HG03025 (cell line): ENCODE data around the gene TNNT1.
"Not testable (repeated sequence)": the region's sequence is repeated elsewhere in the genome, so short reads cannot be mapped to it uniquely, and the experiment has no call there.

ENCODE experiments used
- ATAC-seq: cut with Tn5 transposase; IDR thresholded peaks from one replicate; pipeline ENCODE4 v1.9.1; 2021; ENCODE audit warnings: mild to moderate bottlenecking, moderate library complexity; ENCODE audit not compliant: unreplicated experiment, low FRiP score

Gene TNNT1

DNA sequence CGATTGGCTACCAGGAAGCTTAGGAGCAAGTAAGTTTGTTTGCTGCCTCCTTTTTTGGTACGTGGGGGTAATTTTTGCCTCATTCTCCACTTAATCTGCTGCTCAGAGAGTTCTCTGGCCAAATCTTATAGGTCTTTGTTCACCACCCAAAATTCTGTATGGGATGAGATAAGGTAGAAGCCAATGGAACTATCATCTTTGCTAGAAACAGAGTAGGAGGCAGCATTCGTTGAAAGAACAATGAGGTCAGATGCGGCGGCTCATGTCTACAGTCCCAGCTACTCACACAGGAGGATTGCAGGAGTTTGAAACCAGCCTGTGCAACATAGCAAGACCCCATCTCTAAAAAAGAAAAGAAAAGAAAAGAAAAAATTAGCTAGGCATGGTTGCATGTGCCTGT, 22.4 kb upstream of the TNNT1 start:
- no peak for ATAC-seq

DNA sequence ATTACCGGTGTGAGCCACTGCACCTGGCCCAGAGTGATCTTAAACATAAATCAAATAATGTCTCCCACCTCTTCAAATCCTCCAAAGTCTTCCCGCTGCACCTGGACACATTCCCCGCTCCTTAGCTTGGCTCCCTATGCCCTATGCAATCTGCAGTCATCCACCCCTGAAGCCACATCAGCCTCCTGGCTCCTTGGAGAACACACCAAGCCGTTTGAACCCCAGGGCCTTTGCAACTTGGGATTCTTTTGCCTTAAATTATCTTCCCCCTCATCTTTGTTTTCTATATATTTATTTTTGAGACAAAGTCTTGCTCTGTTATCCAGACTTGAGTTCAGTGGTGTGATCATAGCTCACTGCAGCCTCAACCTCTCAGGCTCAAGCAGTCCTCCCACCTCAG, 20.1 kb upstream of the TNNT1 start:
- ATAC-seq = no peak

DNA sequence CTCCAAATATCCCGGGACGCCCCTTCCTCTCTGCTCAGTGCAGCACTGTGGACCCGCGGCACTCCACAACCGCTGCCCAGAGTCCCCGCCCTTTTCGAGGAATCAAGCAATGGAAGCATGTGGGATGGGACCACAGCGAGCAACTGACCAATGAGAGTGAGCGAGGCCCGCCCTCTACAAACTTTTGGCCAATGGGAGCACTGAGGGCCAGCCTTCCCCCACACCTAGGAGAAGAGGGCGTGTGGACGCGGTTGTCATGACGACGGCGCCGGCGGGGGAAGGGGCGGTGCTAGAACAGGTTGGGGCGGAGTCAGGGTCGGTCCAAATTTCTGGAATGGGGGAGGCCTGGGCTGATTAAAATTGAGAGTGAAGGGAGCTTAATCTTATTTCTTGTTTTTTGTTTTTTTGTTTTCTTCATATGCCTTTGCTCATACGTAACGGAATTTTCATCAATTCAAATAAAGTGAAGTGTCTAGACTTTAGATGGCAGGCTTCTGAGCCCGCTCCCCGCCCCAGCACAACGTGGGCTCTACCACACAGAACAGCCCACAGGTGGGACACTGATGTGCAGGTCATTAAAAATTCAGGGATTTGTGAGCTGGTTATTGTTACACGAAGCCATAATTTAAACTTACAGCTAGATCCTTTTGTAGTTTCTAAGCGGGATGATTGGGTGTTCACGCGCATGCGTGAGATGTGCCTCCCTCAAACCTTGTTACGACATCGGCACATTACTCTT, 17.7 kb upstream of the TNNT1 start, which contains the start of gene DNAAF3:
TSS of gene DNAAF3 (minus strand) at position 84 of the 739 bp plus-strand sequence. CDS start 200 bp downstream, outside the sequence.
- ATAC-seq = no peak

DNA sequence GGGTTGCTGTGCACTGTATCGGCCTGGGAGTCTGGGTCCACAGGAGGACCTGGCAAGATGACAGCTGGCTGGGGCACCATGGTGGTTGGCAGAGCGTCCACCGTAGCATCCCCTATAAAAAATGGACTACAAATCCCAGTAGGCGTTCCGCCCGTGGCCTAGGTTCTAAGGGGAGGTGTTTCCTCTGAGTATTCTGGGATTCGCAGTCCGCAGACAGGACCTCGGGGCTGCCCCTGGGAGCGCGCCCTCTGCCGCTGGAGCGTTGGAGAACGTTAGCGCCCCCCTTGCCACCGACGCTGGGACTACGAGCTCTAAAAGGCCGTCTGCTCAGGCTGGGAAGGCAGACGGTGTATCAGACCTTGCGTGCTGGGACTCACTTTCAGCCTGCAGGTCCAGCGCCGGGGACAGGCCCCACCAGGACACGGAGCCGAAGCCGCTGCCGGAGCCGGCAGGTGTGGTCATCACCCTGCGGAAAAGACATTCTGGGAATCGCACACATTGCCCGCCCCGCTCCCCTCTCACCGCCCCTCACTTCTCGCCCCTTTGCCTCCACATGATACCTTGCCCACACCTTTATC, 17.0 kb upstream of the TNNT1 start:
- no peak for ATAC-seq

DNA sequence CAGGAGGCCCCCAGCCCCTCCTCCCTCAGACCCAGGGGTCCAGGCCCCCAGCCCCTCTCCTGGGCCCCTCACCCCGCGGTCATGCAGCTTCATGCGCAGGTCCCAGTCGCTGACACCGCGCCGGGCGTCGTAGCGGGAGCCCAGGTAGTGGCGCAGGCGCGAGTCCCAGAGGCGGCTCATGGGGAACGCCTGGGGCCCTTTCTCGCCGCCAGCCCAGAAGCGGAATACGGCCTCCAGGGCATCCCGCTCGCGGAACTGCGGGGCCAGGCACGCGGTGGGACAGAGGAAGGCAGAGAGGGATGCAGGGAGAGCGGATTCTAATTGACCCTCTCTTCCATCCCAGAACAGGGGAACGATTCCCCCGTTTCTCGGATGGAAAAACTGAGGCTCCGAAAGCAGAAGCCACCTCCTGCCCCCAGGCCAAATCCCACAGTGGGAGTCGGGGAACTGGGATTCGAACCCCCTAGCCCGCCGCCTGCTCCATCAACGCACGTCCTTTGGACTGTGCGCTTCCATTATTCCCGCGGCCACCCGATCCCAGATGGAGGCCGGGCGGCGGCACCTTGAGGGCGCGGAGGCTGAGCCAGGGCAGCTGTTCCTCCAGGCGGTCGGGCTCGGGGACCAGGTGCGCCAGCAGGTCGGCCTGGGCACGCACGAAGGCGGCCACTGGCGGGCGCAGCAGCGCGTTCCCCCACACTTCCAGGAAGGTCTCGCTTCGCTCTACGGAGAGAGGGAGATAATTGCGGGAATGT, 12.7 kb upstream of the TNNT1 start:
- no peak for ATAC-seq

DNA sequence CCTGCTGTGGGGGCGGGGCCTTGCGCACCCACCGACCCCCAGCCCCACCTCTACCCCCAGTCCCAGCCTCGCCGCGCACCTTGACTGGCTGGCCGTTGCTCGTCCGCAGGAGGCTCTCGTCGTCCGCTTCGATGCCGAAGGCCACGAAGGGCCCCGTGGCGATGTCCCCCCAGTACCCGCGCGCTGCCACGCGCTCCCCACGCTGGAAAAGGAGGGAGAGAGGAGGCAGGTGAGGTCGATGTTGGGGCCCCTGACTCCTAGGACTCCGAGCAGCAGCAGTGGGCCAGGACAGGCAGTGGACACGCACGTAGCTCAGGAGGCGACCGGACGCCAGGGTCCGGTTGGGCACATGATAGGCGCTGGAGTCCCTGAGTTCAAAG, 12.0 kb upstream of the TNNT1 start:
- ATAC-seq = no peak

DNA sequence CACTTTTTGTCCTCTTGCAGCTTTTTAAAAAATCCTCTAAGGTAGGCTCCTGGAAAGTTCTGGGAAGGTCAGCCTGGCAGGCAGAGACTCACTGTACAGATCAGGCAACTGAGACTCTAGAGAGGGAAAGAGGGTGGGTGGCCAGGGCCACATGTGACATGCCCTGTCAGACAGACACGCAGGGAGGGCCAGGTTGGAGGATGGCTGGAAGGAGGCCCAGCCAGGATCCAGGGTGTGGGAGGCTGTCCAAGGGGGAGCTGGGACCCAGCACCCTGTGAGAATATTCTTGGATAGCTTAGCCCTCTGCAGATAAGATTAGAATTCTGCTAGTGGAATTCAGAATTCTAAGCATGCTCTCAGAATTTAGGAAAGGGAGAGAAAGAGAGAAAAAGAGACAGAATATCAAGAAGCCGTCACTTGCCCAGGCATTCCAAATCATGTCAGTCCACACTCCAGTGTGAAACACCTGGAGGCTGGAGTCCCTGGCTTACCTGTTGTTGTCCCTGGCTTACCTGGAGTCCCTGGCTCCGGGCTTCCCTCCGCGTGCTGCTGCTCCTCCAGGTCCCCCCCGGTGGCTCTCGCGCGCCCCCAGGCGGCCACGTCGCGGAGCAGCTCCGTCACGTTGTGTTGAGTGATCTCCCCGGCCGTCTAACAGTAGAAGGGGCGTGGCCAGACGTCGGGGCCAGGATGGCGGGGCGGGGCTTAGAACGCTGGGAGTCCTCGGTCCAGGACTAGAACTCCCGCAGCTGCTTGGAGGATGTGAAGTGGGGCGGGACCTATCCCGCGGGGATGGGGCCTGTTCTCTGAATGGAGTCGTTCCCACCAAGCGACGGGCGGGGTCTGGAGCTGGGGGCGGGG, 11.4 kb upstream of the TNNT1 start:
- no peak for ATAC-seq

DNA sequence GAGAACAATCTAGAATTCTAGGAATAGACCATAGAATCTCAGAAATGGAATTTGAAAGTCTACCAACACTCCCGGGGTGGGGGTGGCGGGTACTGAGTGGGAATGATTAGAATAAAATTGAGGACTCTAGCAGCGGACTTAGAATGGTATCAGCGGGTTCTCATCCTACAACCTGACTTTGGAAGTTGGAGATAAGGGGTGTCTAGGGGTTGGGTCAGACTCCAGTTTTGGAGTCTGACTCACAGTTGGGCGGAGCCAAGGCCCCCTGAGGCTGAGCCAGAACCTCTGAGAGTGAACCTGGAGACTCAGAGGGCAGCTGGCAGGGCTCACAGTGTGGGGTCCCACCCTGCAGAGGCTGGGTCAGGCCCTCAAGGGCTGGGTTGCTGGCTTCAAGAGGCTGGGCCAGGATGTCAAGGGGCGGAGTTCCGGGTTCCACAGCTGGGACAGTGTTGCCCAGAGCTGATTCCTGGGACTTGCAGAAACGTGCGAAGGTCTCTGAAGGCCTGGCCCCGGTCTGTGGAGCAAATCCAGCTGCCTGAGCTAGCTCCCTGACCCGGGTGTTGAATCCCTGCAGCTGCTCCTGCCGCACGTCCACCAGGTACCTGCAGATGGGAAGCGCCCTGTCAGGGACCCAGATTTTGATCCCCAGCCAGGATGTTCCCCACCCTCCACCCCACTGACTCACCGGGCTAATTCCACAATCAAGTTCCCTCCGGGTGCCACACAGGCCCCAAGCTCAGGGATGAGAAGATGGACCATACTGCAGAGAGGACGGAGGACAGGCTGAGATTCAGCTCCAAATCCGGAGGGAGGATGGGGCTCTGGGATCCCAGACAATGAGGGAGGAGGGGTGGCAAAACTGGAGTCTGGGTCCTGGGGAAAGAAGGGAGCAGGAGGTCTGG, 10.1 kb upstream of the TNNT1 start:
- ATAC-seq = no peak

DNA sequence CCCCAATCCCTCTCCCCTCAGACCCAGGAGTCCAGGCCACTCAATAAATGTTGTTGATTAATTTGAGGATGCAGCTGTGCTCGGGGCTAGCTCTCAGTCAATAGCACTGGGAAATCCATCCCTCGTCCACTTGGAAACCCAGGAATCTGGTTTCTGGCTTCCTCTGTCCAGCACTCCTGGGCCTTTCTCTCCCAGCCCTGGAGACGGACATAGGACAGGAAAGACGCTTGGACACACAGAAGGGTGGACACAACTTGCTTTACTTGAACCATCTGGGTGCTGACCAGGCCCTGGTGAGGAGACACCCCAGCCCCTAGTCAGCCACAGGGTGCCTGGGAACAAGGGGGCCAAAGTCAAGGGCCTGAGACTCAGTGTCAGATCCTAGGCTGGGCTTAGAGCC, 9.4 kb upstream of the TNNT1 start:
- no peak for ATAC-seq

DNA sequence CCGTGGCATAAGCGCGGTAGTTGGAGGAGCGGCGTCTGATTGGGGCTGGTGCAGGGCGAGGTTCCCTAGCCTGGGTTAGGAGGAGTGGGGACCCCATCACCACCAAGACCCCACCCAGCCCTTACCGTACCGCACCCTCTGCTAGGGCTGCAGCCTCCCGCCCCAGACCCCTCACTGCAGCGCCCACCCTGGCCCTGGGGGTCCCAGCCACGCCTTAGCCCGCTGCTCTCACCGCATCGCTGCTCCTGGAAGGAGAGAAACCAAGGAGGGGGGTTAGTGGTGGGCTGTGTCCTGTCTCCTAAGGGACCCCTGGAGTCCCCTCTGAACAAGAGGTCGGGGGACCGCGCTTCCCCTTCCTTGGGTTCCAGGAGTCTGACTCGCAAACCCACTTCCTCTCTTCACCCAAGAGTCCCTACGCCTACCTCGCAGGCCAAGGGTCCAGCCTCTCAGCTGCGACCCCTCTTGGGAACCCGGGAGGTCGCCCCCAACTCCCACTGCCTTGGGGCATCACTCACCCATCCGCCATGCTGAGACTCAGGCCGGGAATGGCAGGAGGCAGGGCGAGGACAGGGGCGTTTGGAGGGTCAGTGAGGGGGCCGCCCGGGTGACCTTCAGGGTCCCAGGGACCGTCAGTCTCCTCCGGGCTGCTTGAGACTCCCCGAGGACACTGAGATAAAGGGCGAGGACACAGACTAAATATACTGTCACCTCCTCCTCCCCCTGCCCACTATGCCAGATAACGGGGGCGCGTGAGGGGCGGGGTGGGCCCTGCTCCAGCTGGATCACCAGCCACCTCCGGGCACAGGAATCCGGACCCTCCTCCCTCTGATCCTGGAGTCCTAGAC, 8.3 kb upstream of the TNNT1 start, which contains the start of gene TNNI3:
TSS of gene TNNI3 (minus strand) at position 669 of the 845 bp plus-strand sequence. CDS start at position 526, 143 bp downstream.
- ATAC-seq = no peak

DNA sequence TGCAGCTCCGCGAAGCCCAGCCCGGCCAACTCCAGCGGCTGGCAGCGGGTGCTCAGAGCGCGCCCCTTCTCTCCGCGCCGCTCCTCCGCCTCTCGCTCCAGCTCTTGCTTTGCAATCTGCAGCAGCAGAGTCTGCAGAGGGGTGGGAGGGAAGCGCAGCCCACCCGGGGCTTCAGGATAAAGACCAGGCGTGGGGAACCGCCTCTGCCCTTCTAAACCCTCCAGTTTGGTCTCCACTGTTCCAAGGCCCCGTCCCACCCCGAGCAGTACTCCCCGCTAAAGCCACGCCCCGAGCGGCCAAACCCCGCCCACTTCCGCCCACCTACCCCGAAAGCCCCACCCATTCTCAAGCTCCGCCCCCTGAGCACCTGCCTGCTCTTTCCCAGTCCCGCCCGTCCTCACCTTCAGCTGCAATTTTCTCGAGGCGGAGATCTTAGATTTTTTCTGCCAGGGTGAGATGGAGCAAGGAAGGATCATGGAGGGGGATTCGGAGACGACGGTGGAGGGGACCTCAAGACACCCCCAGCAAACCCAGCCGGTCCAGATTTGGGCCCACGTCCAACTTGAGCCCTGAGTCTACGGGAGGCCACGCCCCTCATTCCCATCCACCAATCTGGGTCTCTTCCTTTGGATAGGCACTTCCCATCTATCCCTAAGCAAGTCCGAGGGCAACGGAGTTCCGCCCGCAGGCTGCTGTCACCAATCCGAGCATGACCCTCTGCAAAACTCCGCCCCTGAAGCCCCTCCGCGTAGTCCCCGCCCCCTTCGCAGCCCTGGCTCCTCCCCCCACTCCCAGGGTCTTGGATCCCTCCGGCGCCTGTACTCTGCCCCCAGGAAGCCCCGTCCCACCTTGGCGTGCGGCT, 7.4 kb upstream of the TNNT1 start:
- ATAC-seq = no peak

DNA sequence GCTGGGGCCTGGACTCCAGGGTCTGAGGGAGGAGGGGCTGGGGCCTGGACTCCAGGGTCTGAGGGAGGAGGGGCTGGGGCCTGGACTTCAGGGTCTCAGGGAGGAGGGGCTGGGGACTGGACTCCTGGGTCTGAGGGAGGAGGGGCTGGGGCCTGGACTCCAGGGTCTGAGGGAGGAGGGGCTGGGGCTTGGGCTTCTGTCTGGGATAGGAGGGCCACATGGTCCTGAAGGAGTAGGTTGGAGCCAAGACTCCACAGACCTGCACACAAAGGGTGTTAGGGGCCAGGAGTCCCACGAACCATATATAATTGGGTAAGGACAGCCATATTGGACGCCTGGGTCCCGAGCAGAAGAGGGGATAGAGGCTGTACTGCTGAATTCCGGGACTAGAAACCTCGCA, 6.8 kb upstream of the TNNT1 start:
- ATAC-seq = not testable (repeated sequence)

DNA sequence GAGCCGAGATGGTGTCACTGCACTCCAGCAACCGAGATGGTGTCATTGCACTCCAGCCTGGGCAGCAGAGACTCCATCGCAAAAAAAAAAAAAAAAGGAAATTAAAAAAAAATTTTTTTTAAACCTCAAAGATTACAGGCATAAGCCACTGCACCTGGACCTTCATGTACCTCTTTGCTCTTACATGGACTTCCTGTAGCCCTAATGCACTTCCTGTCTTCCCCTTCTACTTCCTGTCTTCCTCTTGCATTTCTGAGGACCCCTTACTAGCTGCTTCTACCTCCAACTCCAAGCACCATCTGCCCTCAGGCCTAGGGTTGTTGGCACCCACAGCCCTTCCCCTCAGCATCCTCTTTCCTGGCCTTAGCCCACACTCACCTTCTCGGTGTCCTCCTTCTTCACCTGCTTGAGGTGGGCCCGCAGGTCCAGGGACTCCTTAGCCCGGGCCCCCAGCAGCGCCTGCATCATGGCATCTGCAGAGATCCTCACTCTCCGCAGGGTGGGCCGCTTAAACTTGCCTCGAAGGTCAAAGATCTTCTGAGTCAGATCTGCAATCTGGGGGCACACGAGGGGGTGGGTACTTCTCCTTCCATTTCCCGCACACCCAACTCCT, 4.8 kb upstream of the TNNT1 start:
- no peak for ATAC-seq

DNA sequence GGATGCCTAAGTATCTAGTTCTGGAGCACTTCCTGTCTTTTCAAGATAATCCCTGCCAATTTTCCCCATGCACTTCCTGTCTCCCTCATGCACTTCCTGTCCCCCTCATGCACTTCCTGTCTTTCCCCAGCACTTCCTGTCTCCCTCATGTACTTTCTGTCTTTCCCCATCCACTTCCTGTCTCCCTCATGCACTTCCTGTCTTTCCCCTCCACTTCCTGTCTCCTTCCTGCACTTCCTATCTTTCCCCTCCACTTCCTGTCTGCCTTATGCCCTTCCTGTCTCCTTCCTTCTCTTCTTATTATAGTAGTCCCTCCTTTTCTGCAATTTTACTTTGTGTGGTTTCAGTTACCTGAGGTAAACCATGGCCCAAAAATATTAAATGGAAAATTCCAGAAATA, 3.0 kb upstream of the TNNT1 start:
- ATAC-seq = no peak

DNA sequence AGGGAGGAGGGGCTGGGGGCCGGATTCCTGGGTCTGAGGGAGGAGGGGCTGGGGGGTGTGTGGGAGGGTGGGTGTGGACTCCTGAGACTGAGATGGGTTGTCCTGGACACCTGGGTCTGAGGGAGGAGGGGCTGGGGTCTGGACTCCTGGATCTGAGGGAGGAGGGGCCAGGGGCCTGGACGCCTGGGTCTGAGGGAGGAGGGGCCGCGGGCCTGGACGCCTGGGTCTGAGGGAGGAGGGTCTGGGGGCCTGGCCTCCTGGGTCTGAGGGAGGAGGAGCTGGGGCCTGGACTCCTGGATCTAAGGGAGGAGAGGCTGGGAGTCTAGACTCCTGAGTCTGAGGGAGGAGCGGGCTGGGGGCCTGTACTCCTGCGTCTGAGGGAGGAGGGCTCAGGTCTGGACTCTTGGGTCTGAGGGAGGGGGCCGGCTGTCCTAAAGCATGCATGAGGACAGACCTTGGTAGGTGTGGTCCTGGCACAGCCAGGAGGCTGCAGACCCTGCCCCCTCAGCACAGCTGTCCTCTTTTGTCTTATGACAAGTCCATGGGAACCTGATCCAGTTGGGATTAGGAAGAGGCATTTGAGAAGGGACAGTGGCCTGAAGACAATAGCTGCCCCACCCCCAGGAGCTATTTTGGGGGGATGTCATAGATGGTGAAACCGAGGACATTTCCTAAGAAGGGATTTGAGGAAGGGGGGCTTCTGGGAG, 1.3 kb downstream of the TNNT1 start:
- no peak for ATAC-seq

DNA sequence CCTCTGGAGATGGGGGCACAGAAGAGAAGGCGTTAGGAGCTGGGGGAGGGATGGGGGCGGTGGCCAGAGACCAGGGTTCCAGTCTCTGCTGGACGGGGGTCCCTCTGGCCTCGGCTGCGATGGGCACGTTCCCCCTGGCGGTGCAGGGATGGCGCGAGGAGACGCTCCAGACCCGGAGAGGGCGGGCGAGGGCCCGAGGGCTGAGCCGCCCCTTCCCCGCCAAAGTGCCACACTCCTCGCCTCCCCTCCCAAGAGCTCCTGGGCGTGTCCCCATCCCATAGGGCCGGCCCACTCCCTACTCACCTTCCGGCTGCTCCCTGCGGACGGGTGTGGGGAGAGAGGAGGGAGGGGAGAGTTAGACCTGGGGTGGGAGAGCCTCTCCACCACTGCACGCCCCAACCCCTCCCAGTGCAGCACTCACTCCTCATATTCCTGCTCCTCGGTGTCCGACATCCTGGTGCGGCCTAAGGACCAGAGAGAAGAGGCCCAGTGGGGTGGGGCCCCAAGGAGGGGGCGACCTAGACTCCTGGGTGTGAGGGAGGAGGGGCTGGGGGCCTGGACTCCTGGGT, 2.2 kb downstream of the TNNT1 start:
- ATAC-seq = no peak
